GM12878 (cell line): Measurements from ENCODE around the gene NUDT12. TPM values are rescaled to one million over a fixed set of nuclear protein-coding genes. Genes with fewer than 3 reads are reported as not detected.

Experiments
- ATAC-seq: fragments of 200-7000 bp; cut with Tn5 transposase; 3 replicates; pipeline ENCODE4 v1.9.1; 2020; ENCODE audit warnings: mild to moderate bottlenecking, moderate library complexity
- BruUV-seq: library from RNA; stranded (reverse); fragments of 400-500 nt; replicated peaks from 2 replicates; lab custom pipeline; 2021; lab: Mats Ljungman, UMichigan
- CTCF ChIA-PET: fragments of 300-600 bp; sonication (Branson Sonifier 250); formaldehyde crosslinking; extraction: SDS; loops from one replicate; lab custom pipeline; 2021; ENCODE audit warnings: inconsistent platforms; lab: Yijun Ruan, JAX
- POLR2A ChIA-PET: fragments of 350-600 bp; formaldehyde crosslinking; extraction: SDS; loops from one replicate; lab custom pipeline; 2021; ENCODE audit warnings: inconsistent platforms; lab: Charles Lee
- RAD21 ChIA-PET: fragments of 300-600 bp; sonication (Branson Sonifier 250); formaldehyde crosslinking; loops from one replicate; lab custom pipeline; 2023; ENCODE audit warnings: antibody characterized with exemption; ENCODE audit not compliant: unreplicated experiment; lab: Charles Lee
- SMC1A ChIA-PET: fragments of 300-600 bp; sonication (Branson Sonifier 250); formaldehyde crosslinking; loops from one replicate; lab custom pipeline; 2023; ENCODE audit not compliant: unreplicated experiment, uncharacterized antibody; lab: Charles Lee
- DNase-seq: peaks from one replicate; pipeline ENCODE4 v3.0.0-alpha.2; 2011; ENCODE audit warnings: low read depth, low spot score
- FAIRE-seq: peaks from 3 replicates; lab custom pipeline; 2011; peaks lifted over from hg19 to GRCh38; lab: Jason Lieb, UNC
- H2AFZ ChIP-seq: 2 replicates; pipeline ENCODE4 v1.6.0; 2011; ENCODE audit warnings: low read depth, low read length, control low read depth; ENCODE audit not compliant: control insufficient read depth
- H3K27ac ChIP-seq: 2 replicates; pipeline ENCODE4 v1.5.1; 2011; ENCODE audit warnings: control low read depth; ENCODE audit not compliant: control insufficient read depth, insufficient read depth
- H3K27me3 ChIP-seq, 2 experiments: replicated peaks in 1 of 2; 2 replicates each; pipeline versions ENCODE4 v1.6.0 to v1.6.1; 2011; ENCODE audit warnings: low read length in 1 of 2; ENCODE audit not compliant: control insufficient read depth in 2 of 2, insufficient read depth in 2 of 2
- H3K36me3 ChIP-seq, 2 experiments: 2 replicates each; pipeline ENCODE4 v1.5.1; 2011; ENCODE audit warnings: low read length in 1 of 2; ENCODE audit not compliant: control insufficient read depth in 2 of 2, insufficient read depth in 2 of 2
- H3K4me1 ChIP-seq: 2 replicates; pipeline ENCODE4 v1.6.1; 2011; ENCODE audit warnings: mild to moderate bottlenecking, low read length, moderate library complexity, mixed read lengths; ENCODE audit not compliant: control insufficient read depth, insufficient read depth
- H3K4me2 ChIP-seq: 2 replicates; pipeline ENCODE4 v1.6.0; 2011; ENCODE audit warnings: control low read depth; ENCODE audit not compliant: control insufficient read depth, insufficient read depth
- H3K4me3 ChIP-seq: fragments of 200-600 bp; sonication (generic); 2 replicates; pipeline ENCODE4 v1.5.1; 2016
- H3K79me2 ChIP-seq: 2 replicates; pipeline ENCODE4 v1.6.0; 2011; ENCODE audit warnings: low read length; ENCODE audit not compliant: control insufficient read depth, insufficient read depth
- H3K9ac ChIP-seq: 2 replicates; pipeline ENCODE4 v1.8.0; 2011; ENCODE audit warnings: low read length, control low read depth, mixed read lengths; ENCODE audit not compliant: control insufficient read depth, insufficient read depth
- H3K9me3 ChIP-seq: replicated peaks from 3 replicates; pipeline ENCODE4 v1.5.1; 2011; ENCODE audit warnings: mild to moderate bottlenecking, low read length; ENCODE audit not compliant: control insufficient read depth, insufficient read depth
- H4K20me1 ChIP-seq: 2 replicates; pipeline ENCODE4 v1.6.0; 2011; ENCODE audit not compliant: control insufficient read depth, insufficient read depth
- KAT2A ChIP-seq: conservative IDR thresholded peaks from 2 replicates; pipeline ENCODE4 v1.6.1; 2011; ENCODE audit warnings: low read depth, low read length; ENCODE audit not compliant: control insufficient read depth
- WGBS: methylation state at CpG from one replicate; pipeline ENCODE4 v1.1.6; 2016; ENCODE audit warnings: low lambda C conversion rate; ENCODE audit not compliant: insufficient replicate concordance, insufficient coverage; ENCODE audit errors: missing lambda C conversion rate; 5-methylcytosine and 5-hydroxymethylcytosine counted together
- in situ Hi-C: fragments of 300-500 bp; cut with MboI; formaldehyde crosslinking; loops from 9 replicates; pipeline ENCODE4 v1.14.3; 2018; ENCODE audit warnings: mixed read lengths
- intact Hi-C: fragments of 100-400 bp; cut with micrococcal nuclease; formaldehyde crosslinking; loops from one replicate; pipeline ENCODE4 v1.14.2; 2022; ENCODE audit not compliant: unreplicated experiment
- polyA plus RNA-seq, 11 experiments: library from polyadenylated mRNA; depleted of rRNA in 4 of 11; unstranded in 6 of 11; stranded (reverse) in 5 of 11; fragments of >200 nt; fragmentation: Nextera tagmentation in 4 of 11; fragmentation: Illumina TruSeq in 1 of 11; extraction: Ambion mirVana in 4 of 11; extraction: Trizol in 1 of 11; gene quantifications; 1 replicate in 1 of 11; 2 replicates in 10 of 11; pipeline versions ENCODE4 v1.2.1 to v1.2.3, GENCODE V29; 2011 to 2016; ENCODE audit warnings: inconsistent platforms in 2 of 11, missing spikeins in 2 of 11, low read depth in 1 of 11
- total RNA-seq, 4 experiments: library from RNA; depleted of rRNA in 3 of 4; stranded (reverse); fragments of >200 nt in 3 of 4; fragmentation: Illumina TruSeq in 1 of 4; extraction: Trizol in 1 of 4; gene quantifications; 2 replicates each; pipeline versions ENCODE4 v1.2.1 to v1.2.3, GENCODE V29; 2013 to 2021
- TF ChIP-seq, protein P1 (sequence below): IDR thresholded peaks from 2 replicates; pipeline ENCODE4 v1.6.1; 2012; ENCODE audit warnings: mild to moderate bottlenecking, low read depth, low read length

Gene NUDT12
- total and polyA plus RNA-seq, 10 of the 15 experiments (the other 5 are each of a cell fraction or from before 2014, with no cell fraction given): 2.9 to 9.0 (median 5.2) TPM

DNA sequence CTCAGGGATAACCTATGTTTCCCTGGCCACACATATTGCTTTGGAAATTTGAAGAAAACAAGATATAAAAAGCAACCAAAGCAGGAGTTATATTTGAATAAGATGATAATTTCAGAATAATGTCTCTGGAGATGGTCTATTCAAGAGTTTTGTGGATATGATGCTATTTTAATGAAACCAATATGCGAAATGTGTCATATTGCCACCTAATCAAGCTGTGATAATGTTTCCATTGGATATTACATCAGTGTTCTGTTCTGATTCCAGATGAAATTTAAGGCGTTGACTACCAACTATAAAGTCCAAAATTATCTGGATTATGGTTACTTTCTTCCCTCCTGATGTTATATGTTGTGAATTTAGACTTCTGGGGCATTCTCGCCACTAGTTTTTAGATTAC is 27.6 kb upstream of the NUDT12 start:
- DNase-seq (no peak), FAIRE-seq (no peak), ATAC-seq (no peak)
- ChIA-PET CTCF (interaction anchor here (1.6 kb wide), 1 partner anchor 589 kb away, joined by 4 read pairs; no protein-coding TSS in a partner anchor), RAD21 (no interaction called here), SMC1A (interaction anchor here (1.3 kb wide), 1 partner anchor 588 kb away, joined by 3 read pairs; no protein-coding TSS in a partner anchor), POLR2A (interaction anchor here (0.7 kb wide), 1 partner anchor 195 kb away, joined by 3 read pairs; no protein-coding TSS in a partner anchor)
- BruUV-seq: no TSS peak
- no peaks in the 10 kb centered on the region for H3K79me2 ChIP-seq
- WGBS: 33% methylated on average over 3 of the region's 3 CpGs
- H4K20me1 ChIP-seq: no peaks in the 10 kb centered on the region
- no peak overlapping the region for H2AFZ ChIP-seq
- in situ Hi-C loops (no loop called here), intact Hi-C loops (no loop called here)
- H3K4me3 ChIP-seq: no peak overlapping the region
- no peak overlapping the region for H3K27ac ChIP-seq
- TF ChIP-seq, protein P1, sequence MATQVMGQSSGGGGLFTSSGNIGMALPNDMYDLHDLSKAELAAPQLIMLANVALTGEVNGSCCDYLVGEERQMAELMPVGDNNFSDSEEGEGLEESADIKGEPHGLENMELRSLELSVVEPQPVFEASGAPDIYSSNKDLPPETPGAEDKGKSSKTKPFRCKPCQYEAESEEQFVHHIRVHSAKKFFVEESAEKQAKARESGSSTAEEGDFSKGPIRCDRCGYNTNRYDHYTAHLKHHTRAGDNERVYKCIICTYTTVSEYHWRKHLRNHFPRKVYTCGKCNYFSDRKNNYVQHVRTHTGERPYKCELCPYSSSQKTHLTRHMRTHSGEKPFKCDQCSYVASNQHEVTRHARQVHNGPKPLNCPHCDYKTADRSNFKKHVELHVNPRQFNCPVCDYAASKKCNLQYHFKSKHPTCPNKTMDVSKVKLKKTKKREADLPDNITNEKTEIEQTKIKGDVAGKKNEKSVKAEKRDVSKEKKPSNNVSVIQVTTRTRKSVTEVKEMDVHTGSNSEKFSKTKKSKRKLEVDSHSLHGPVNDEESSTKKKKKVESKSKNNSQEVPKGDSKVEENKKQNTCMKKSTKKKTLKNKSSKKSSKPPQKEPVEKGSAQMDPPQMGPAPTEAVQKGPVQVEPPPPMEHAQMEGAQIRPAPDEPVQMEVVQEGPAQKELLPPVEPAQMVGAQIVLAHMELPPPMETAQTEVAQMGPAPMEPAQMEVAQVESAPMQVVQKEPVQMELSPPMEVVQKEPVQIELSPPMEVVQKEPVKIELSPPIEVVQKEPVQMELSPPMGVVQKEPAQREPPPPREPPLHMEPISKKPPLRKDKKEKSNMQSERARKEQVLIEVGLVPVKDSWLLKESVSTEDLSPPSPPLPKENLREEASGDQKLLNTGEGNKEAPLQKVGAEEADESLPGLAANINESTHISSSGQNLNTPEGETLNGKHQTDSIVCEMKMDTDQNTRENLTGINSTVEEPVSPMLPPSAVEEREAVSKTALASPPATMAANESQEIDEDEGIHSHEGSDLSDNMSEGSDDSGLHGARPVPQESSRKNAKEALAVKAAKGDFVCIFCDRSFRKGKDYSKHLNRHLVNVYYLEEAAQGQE: no peak
- no peak for TF ChIP-seq KAT2A
- H3K4me2 ChIP-seq: no peak overlapping the region
- H3K9ac ChIP-seq: no peak overlapping the region
- no peaks in the 10 kb centered on the region for H3K4me1 ChIP-seq
- no peaks in the 10 kb centered on the region for H3K36me3 ChIP-seq
- no peaks in the 10 kb centered on the region for H3K9me3 ChIP-seq
- H3K27me3 ChIP-seq: no peaks in the 10 kb centered on the region
